DMS153 treated with DMSO at 0.1 percent for 48 hours (cell line): ENCODE results near the gene LBP.
"Not testable (repeated sequence)": the region's sequence is repeated elsewhere in the genome, so short reads cannot be mapped to it uniquely, and the experiment has no call there.

ENCODE experiments used
- DNase-seq: peaks from one replicate; lab custom pipeline; 2025; ENCODE audit not compliant: unreplicated experiment; lab: John Stamatoyannopoulos, UW

The LBP gene

GRCh38 chr20:38346741-38347140 is 459 bp downstream of the LBP start:
- no peak for DNase-seq

GRCh38 chr20:38349856-38350255 is 3.6 kb downstream of the LBP start:
- DNase-seq, result no peak

GRCh38 chr20:38350879-38351775 is 4.8 kb downstream of the LBP start:
- DNase-seq, result no peak

GRCh38 chr20:38353316-38353715 is 7.0 kb downstream of the LBP start:
- DNase-seq, result no peak

- no peak for DNase-seq
These were observed 7.9 kb downstream of the LBP start for GRCh38 chr20:38354227-38354626.

- DNase-seq, result no peak
These were observed 9.1 kb downstream of the LBP start for GRCh38 chr20:38355161-38356012.

- DNase-seq, result no peak
These were observed 11.4 kb downstream of the LBP start for GRCh38 chr20:38357653-38358207.

- DNase-seq, result no peak
These were observed 12.3 kb downstream of the LBP start for GRCh38 chr20:38358556-38358955.

GRCh38 chr20:38363004-38363747 is 16.9 kb downstream of the LBP start:
- no peak for DNase-seq

- DNase-seq, result no peak
These were observed 23.1 kb downstream of the LBP start for GRCh38 chr20:38369389-38369788.

GRCh38 chr20:38372806-38373205 is 26.5 kb downstream of the LBP start:
- no peak for DNase-seq

- no peak for DNase-seq
These were observed 27.1 kb downstream of the LBP start for GRCh38 chr20:38373231-38373867.

- DNase-seq, result no peak
These were observed 27.6 kb downstream of the LBP start for GRCh38 chr20:38373898-38374297.

GRCh38 chr20:38377039-38377685 is 30.9 kb downstream of the LBP start:
- no peak for DNase-seq

GRCh38 chr20:38377838-38378237 is 31.6 kb downstream of the LBP start:
- DNase-seq, result not testable (repeated sequence)

- DNase-seq, result no peak
These were observed 36.9 kb downstream of the LBP start for GRCh38 chr20:38383147-38383546.

- no peak for DNase-seq
These were observed 39.7 kb downstream of the LBP start for GRCh38 chr20:38386004-38386403.

- no peak for DNase-seq
These were observed 40.6 kb downstream of the LBP start for GRCh38 chr20:38386851-38387250.

GRCh38 chr20:38387953-38388352 is 41.7 kb downstream of the LBP start:
- DNase-seq, result no peak

- DNase-seq, result no peak
These were observed 46.1 kb downstream of the LBP start for GRCh38 chr20:38392356-38392755.
